Esophagus muscularis mucosa (tissue), 4 donors: Measurements from ENCODE around the gene TRAPPC6A.

Experiments used
- EP300 ChIP-seq: sonication (generic); formaldehyde crosslinking; IDR thresholded peaks from one replicate; pipeline ENCODE4 v1.6.1; 2017; ENCODE audit warnings: antibody characterized with exemption
- POLR2A ChIP-seq: fragments of 450-650 bp; IDR thresholded peaks from one replicate; pipeline ENCODE4 v1.6.1; 2017; ENCODE audit warnings: antibody characterized with exemption, moderate library complexity, mild to moderate bottlenecking, low read depth
- POLR2AphosphoS5 ChIP-seq, 2 donors: sonication (generic); formaldehyde crosslinking; IDR thresholded peaks; one replicate each; pipeline ENCODE4 v1.6.1; 2017; ENCODE audit warnings: antibody characterized with exemption in 2 of 2
- TF ChIP-seq, protein P1 (sequence below), 3 experiments: fragments of 200-600 bp in 2 of 3; fragments of 450-650 bp in 1 of 3; sonication (generic) in 2 of 3; IDR thresholded peaks; one replicate each; pipeline ENCODE4 v1.5.1; 2017 to 2019; ENCODE audit warnings: antibody characterized with exemption in 3 of 3, mild to moderate bottlenecking in 2 of 3, moderate library complexity in 1 of 3

DNA sequence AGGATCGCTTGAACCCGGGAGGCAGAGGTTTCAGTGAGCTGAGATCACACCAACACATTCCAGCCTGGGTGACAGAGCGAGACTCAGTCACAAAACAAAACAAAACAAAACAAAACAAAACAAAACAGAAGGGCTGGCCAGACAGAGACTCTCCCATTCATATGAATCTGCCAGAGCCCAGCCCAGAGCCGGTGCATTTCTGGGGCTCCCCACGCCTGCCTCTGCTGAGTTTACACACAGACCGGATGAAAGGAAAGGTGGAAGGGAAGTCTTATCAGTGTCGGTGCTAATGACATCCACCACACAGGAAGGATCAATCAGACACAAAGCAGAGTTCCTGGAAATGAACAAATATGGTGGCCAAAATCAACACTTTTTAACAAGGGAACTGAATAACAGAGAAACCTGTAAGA is 6.8 kb downstream of the TRAPPC6A start:
- TF ChIP-seq POLR2A (no peak), POLR2AphosphoS5 (IDR thresholded peaks at IDR 0.05) (peak in 1 of 2 donors; percentile 39), EP300 (no peak)
- TF ChIP-seq, protein P1, sequence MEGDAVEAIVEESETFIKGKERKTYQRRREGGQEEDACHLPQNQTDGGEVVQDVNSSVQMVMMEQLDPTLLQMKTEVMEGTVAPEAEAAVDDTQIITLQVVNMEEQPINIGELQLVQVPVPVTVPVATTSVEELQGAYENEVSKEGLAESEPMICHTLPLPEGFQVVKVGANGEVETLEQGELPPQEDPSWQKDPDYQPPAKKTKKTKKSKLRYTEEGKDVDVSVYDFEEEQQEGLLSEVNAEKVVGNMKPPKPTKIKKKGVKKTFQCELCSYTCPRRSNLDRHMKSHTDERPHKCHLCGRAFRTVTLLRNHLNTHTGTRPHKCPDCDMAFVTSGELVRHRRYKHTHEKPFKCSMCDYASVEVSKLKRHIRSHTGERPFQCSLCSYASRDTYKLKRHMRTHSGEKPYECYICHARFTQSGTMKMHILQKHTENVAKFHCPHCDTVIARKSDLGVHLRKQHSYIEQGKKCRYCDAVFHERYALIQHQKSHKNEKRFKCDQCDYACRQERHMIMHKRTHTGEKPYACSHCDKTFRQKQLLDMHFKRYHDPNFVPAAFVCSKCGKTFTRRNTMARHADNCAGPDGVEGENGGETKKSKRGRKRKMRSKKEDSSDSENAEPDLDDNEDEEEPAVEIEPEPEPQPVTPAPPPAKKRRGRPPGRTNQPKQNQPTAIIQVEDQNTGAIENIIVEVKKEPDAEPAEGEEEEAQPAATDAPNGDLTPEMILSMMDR (IDR thresholded peaks at IDR 0.05), result no peak
